CD4-positive, alpha-beta memory T cell (primary cell): ENCODE measurements around the gene MAN2A2. TPM values are rescaled to one million over a fixed set of nuclear protein-coding genes. Genes with fewer than 3 reads are reported as not detected.
"Not testable (repeated sequence)": the region's sequence is repeated elsewhere in the genome, so short reads cannot be mapped to it uniquely, and the experiment has no call there.

ENCODE experiments used
- CTCF ChIA-PET: fragments of 350-600 bp; sonication (Branson Sonifier 250); formaldehyde crosslinking; loops from one replicate; lab custom pipeline; 2021; ENCODE audit warnings: inconsistent platforms; ENCODE audit not compliant: partially characterized antibody; lab: Charles Lee
- POLR2A ChIA-PET: fragments of 350-600 bp; sonication (Branson Sonifier 250); formaldehyde crosslinking; loops from one replicate; lab custom pipeline; 2021; ENCODE audit not compliant: partially characterized antibody; lab: Charles Lee
- DNase-seq, 5 donors: peaks; one replicate each; pipeline versions ENCODE4 v3.0.0 to v3.0.0-alpha.2; 2020 to 2022; ENCODE audit warnings: mixed read lengths in 1 of 5
- H3K27ac ChIP-seq: one replicate; pipeline ENCODE4 v1.7.0; 2013; ENCODE audit warnings: low read depth, low read length
- H3K27me3 ChIP-seq: 2 replicates; pipeline ENCODE4 v1.7.0; 2013; ENCODE audit warnings: mild to moderate bottlenecking, low read length, moderate library complexity; ENCODE audit not compliant: insufficient read depth
- H3K36me3 ChIP-seq: 2 replicates; pipeline ENCODE4 v1.7.0; 2013; ENCODE audit warnings: mild to moderate bottlenecking, low read length, moderate library complexity; ENCODE audit not compliant: insufficient read depth
- H3K4me1 ChIP-seq: 2 replicates; pipeline ENCODE4 v1.7.0; 2013; ENCODE audit warnings: mild to moderate bottlenecking, low read length, moderate library complexity; ENCODE audit not compliant: insufficient read depth
- H3K4me3 ChIP-seq, 2 donors: one replicate each; pipeline ENCODE4 v1.7.0; 2013; ENCODE audit warnings: low read length in 2 of 2, mild to moderate bottlenecking in 1 of 2
- H3K9me3 ChIP-seq, 2 donors: one replicate each; pipeline ENCODE4 v1.7.0; 2013; ENCODE audit warnings: low read length in 2 of 2, control low read depth in 1 of 2; ENCODE audit not compliant: control insufficient read depth in 1 of 2
- H3K27ac Mint-ChIP-seq, 7 donors: one replicate each; pipeline ENCODE4 v1.8.0; 2020 to 2021; ENCODE audit warnings: mixed read lengths in 7 of 7, mild to moderate bottlenecking in 6 of 7, inconsistent platforms in 3 of 7, moderate library complexity in 3 of 7
- H3K27me3 Mint-ChIP-seq, 2 donors: one replicate each; pipeline ENCODE4 v1.8.0; 2020 to 2021; ENCODE audit warnings: mixed read lengths in 2 of 2
- H3K36me3 Mint-ChIP-seq, 2 donors: one replicate each; pipeline ENCODE4 v1.8.0; 2020 to 2021; ENCODE audit warnings: mixed read lengths in 2 of 2, inconsistent platforms in 1 of 2, mild to moderate bottlenecking in 1 of 2
- H3K4me1 Mint-ChIP-seq, 4 donors: one replicate each; pipeline ENCODE4 v1.8.0; 2020 to 2021; ENCODE audit warnings: mixed read lengths in 4 of 4, mild to moderate bottlenecking in 1 of 4
- H3K4me3 Mint-ChIP-seq, 8 donors: one replicate each; pipeline ENCODE4 v1.8.0; 2020 to 2021; ENCODE audit warnings: mixed read lengths in 8 of 8, mild to moderate bottlenecking in 7 of 8, moderate library complexity in 6 of 8, inconsistent platforms in 3 of 8
- H3K9me3 Mint-ChIP-seq, 8 donors: one replicate each; pipeline ENCODE4 v1.8.0; 2020 to 2021; ENCODE audit warnings: mixed read lengths in 8 of 8, mild to moderate bottlenecking in 5 of 8, inconsistent platforms in 3 of 8, moderate library complexity in 1 of 8
- intact Hi-C: fragments of 100-400 bp; cut with micrococcal nuclease; formaldehyde crosslinking; loops from one replicate; pipeline ENCODE4 v1.15.1; 2023
- polyA plus RNA-seq, 2 donors: library from polyadenylated mRNA; unstranded; fragments of 300-500 nt; fragmentation: Illumina TruSeq; gene quantifications; one replicate each; pipeline ENCODE4 v1.2.3, GENCODE V29; 2021
- total RNA-seq, 2 experiments: library from RNA; stranded (reverse); gene quantifications; one replicate each; pipeline ENCODE4 v1.2.3, GENCODE V29; 2021

Gene MAN2A2
- total and polyA plus RNA-seq, 4 experiments from 2014 or later: 1.3 to 126 (median 67.4) TPM

DNA sequence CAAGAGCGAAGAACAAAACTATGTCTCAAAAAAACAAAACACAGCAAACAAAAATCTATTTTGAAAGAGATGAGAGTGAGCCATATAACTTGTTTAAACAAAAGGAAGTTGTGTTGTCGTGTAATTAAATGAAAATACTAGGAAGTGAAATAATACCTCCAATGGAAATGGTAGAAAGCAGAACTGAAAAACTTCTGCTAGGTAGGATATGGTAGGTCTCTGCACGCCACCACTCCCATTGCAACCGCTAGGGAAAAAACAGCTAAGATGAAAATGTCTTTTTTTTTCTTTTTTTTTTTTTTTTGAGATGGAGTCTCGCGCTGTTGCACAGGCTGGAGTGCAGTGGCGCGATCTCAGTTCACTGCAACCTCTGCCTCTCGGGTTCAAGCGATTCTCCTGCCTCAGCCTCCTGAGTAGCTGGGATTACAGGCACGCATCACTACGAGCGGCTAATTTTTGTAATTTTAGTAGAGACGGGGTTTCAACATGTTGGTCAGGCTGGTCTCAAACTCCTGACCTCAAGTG lies 5.9 kb upstream of the MAN2A2 start:
- H3K4me1 ChIP-seq, H3K27me3 Mint-ChIP-seq, H3K27ac Mint-ChIP-seq, H3K27ac ChIP-seq, POLR2A ChIA-PET, intact Hi-C loops, H3K9me3 ChIP-seq, H3K9me3 Mint-ChIP-seq, H3K27me3 ChIP-seq, DNase-seq, H3K4me3 ChIP-seq, H3K4me3 Mint-ChIP-seq, H3K36me3 Mint-ChIP-seq, H3K36me3 ChIP-seq: not testable (repeated sequence)
- CTCF ChIA-PET: interaction anchor here (0.7 to 2.0 kb wide), 5 partner anchors 11 to 152 kb away, joined by 3 to 5 read pairs (median 3); partner anchors contain the start of genes FES, HDDC3 and UNC45A
- peaks cover 8 to 15% (median 12%) of the 10 kb centered on the region in 4 donors for H3K4me1 Mint-ChIP-seq

- Mint-ChIP-seq H3K4me3 (peak overlapping the region; percentile 76 to 95 (median 92)), H3K27ac (peak overlapping the region; percentile 85 to 96 (median 94)), H3K4me1 (peaks cover 10 to 38% (median 26%) of the 10 kb centered on the region in 4 donors), H3K9me3 (no peaks in the 10 kb centered on the region), H3K27me3 (no peaks in the 10 kb centered on the region), H3K36me3 (peaks cover 15 to 18% of the 10 kb centered on the region in 2 donors)
- intact Hi-C loops: loop anchor here (1.0 to 2.0 kb wide), 4 partner anchors 15 to 369 kb away; no protein-coding TSS in a partner anchor
- no peak for DNase-seq
- ChIA-PET POLR2A (interaction anchor here (1.1 to 8.4 kb wide), 5 partner anchors 30 to 185 kb away, joined by 3 to 315 read pairs (median 4); partner anchors contain the start of genes BLM, HDDC3, RCCD1 and UNC45A), CTCF (interaction anchor here (0.6 to 12.9 kb wide), 10 partner anchors 12 to 581 kb away, joined by 3 to 344 read pairs (median 8); partner anchors contain the start of genes FES, HDDC3, RCCD1 and UNC45A)
- Histone ChIP-seq H3K36me3 (peaks cover 15% of the 10 kb centered on the region), H3K27me3 (no peaks in the 10 kb centered on the region), H3K9me3 (no peaks in the 10 kb centered on the region), H3K27ac (peak overlapping the region; percentile 68), H3K4me1 (peaks cover 16% of the 10 kb centered on the region), H3K4me3 (no peak overlapping the region)
Measured at GRCh38 chr15:90901175-90902039, 1.7 kb upstream of the MAN2A2 start.

- Mint-ChIP-seq H3K9me3 (no peaks in the 10 kb centered on the region), H3K4me1 (peaks cover 10 to 38% (median 26%) of the 10 kb centered on the region in 4 donors), H3K4me3 (peak overlapping the region; percentile 76 to 95 (median 92)), H3K27ac (peak overlapping the region; percentile 85 to 96 (median 94)), H3K27me3 (no peaks in the 10 kb centered on the region), H3K36me3 (peaks cover 17 to 25% of the 10 kb centered on the region in 2 donors)
- Histone ChIP-seq H3K4me1 (peaks cover 16% of the 10 kb centered on the region), H3K36me3 (peaks cover 23% of the 10 kb centered on the region), H3K9me3 (no peaks in the 10 kb centered on the region), H3K27ac (peak overlapping the region; percentile 68), H3K27me3 (no peaks in the 10 kb centered on the region), H3K4me3 (peak overlapping the region; percentile 61 to 80)
- ChIA-PET CTCF (interaction anchor here (0.6 to 12.9 kb wide), 12 partner anchors 11 to 254 kb away, joined by 3 to 344 read pairs (median 6); partner anchors contain the start of genes FES, HDDC3, RCCD1 and UNC45A), POLR2A (interaction anchor here (0.7 to 8.4 kb wide), 14 partner anchors 12 to 670 kb away, joined by 3 to 315 read pairs (median 7); partner anchors contain the start of genes BLM, FES, HDDC3 and RCCD1)
- DNase-seq: peak; percentile 73 to 79 (median 75)
- intact Hi-C loops: loop anchor here (1.0 to 2.0 kb wide), 4 partner anchors 16 to 369 kb away; no protein-coding TSS in a partner anchor
Measured at GRCh38 chr15:90902040-90902839, 862 bp upstream of the MAN2A2 start.

DNA sequence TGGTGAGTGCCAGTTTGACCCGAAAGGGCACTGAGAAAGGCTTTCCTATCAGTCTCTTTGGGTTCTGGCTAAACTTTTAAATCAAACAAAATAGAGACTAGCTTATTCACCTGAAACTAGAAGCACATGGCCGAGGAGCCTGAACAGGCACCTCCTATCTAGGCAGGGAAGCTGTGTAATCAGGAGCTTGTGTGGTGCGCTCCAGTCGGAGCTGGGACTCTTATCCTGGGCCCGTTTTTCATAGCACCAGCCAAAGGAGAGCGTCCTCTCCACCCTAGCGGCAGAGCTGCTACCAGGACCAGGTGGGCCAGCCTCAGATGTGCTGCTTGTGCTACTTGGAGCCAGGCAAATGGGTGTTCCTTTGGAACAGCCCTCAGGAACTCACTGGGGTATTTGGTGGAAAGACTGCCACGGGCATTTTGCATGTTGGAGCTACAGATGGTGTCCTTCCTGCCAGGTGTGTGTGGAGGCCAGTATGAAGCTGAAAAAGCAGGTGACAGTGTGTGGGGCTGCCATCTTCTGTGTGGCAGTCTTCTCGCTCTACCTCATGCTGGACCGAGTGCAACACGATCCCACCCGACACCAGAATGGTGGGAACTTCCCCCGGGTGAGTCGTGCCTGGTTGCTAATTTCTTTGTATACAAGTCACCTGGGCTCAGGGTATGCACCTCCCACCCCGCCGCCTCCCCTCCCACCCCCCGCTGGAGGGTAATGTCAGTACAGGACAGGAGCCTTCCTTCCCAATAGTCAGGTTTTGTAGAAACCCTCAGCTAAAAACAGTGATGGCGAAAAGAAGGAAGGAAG lies 833 bp downstream of the MAN2A2 start:
- intact Hi-C loops: loop anchor here (2.0 kb wide), 1 partner anchor 367 kb away; no protein-coding TSS in a partner anchor
- Mint-ChIP-seq H3K27me3 (no peaks in the 10 kb centered on the region), H3K9me3 (no peaks in the 10 kb centered on the region), H3K36me3 (peaks cover 26 to 38% of the 10 kb centered on the region in 2 donors), H3K4me3 (peak overlapping the region; percentile 76 to 88 (median 84)), H3K4me1 (peaks cover 11 to 38% (median 26%) of the 10 kb centered on the region in 4 donors), H3K27ac (peak overlapping the region; percentile 70 to 91 (median 84))
- peaks cover 16% of the 10 kb centered on the region for H3K4me1 ChIP-seq
- POLR2A ChIA-PET: interaction anchor here (0.9 to 8.4 kb wide), 12 partner anchors 10 to 672 kb away, joined by 3 to 315 read pairs (median 8); partner anchors contain the start of genes BLM, FES, HDDC3 and NGRN
- peaks cover 34% of the 10 kb centered on the region for H3K36me3 ChIP-seq
- H3K27me3 ChIP-seq: no peaks in the 10 kb centered on the region
- H3K4me3 ChIP-seq: peak overlapping the region; percentile 39 to 62
- H3K9me3 ChIP-seq: no peaks in the 10 kb centered on the region
- peak overlapping the region; percentile 77 for H3K27ac ChIP-seq
- CTCF ChIA-PET: interaction anchor here (1.2 to 12.9 kb wide), 8 partner anchors 9 to 368 kb away, joined by 3 to 344 read pairs (median 7); partner anchors contain the start of genes FES, HDDC3, RCCD1 and UNC45A
- DNase-seq: no peak

DNA sequence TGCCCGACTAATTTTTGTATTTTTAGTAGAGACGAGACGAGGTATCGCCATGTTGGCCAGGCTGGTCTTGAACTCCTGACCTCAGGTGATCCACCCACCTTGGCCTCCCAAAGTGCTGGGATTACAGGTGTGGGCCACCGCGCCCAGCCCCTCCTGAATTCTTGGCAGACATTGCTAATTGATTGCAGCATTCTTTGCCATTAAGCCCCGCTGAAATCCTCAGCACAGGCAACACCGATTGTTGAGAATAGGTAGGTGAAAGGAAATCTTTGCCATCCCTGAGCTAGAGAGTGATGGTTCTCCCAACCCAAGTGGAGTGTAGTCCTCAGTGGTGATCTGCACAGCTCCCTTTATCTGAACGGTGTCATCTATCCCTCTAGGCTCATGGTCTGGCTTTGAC lies 1.6 kb downstream of the MAN2A2 start:
- no peak overlapping the region for H3K27ac Mint-ChIP-seq
- peaks cover 40% of the 10 kb centered on the region for H3K36me3 ChIP-seq
- H3K27me3 Mint-ChIP-seq: no peaks in the 10 kb centered on the region
- peak overlapping the region in 5 of 8 donors; percentile 15 to 33 (median 31) for H3K4me3 Mint-ChIP-seq
- CTCF ChIA-PET: interaction anchor here (1.2 to 12.9 kb wide), 4 partner anchors 19 to 367 kb away, joined by 3 to 344 read pairs (median 30); partner anchors contain the start of genes FES, HDDC3, RCCD1 and UNC45A
- no peak overlapping the region for H3K4me3 ChIP-seq
- no peaks in the 10 kb centered on the region for H3K9me3 Mint-ChIP-seq
- peaks cover 26 to 44% of the 10 kb centered on the region in 2 donors for H3K36me3 Mint-ChIP-seq
- no peaks in the 10 kb centered on the region for H3K27me3 ChIP-seq
- POLR2A ChIA-PET: interaction anchor here (0.6 to 8.4 kb wide), 2 partner anchors 19 to 27 kb away, joined by 3 to 315 read pairs; partner anchors contain the start of genes HDDC3 and UNC45A
- H3K27ac ChIP-seq: no peak overlapping the region
- no peaks in the 10 kb centered on the region for H3K9me3 ChIP-seq
- H3K4me1 ChIP-seq: peaks cover 16% of the 10 kb centered on the region
- peaks cover 11 to 38% (median 24%) of the 10 kb centered on the region in 4 donors for H3K4me1 Mint-ChIP-seq
- no peak for DNase-seq
- intact Hi-C loops: no loop called here
